GM12878 (cell line): ENCODE results near the gene SMTNL1. TPM values are rescaled to one million over a fixed set of nuclear protein-coding genes. Genes with fewer than 3 reads are reported as not detected.
A peak's percentile ranks its signal among the peaks of the same experiment; 100 is the strongest.

Experiments
- ESRRA ChIP-seq: IDR thresholded peaks from 2 replicates; pipeline ENCODE4 v1.6.1; 2012; ENCODE audit warnings: mild to moderate bottlenecking, low read length, improper control_type of control experiment
- GABPA ChIP-seq: IDR thresholded peaks from 2 replicates; pipeline ENCODE4 v1.6.1; 2014; ENCODE audit warnings: antibody characterized with exemption, low read depth, mild to moderate bottlenecking, inconsistent platforms
- GATAD2B ChIP-seq: fragments of 450-650 bp; conservative IDR thresholded peaks from 2 replicates; pipeline ENCODE4 v1.6.1; 2017; ENCODE audit warnings: low read depth, mild to moderate bottlenecking, moderate library complexity
- HDGF ChIP-seq: fragments of 450-650 bp; IDR thresholded peaks from 2 replicates; pipeline ENCODE4 v1.6.1; 2016; ENCODE audit warnings: antibody characterized with exemption
- IKZF1 ChIP-seq: fragments of 450-650 bp; conservative IDR thresholded peaks from 2 replicates; pipeline ENCODE4 v1.6.1; 2017; ENCODE audit warnings: antibody characterized with exemption, mild to moderate bottlenecking
- IKZF2 ChIP-seq, 2 experiments: fragments of 450-650 bp; IDR thresholded peaks; 2 replicates each; pipeline ENCODE4 v1.6.1; 2017; ENCODE audit warnings: mild to moderate bottlenecking in 2 of 2, moderate library complexity in 2 of 2
- NBN ChIP-seq: fragments of 450-650 bp; IDR thresholded peaks from 2 replicates; pipeline ENCODE4 v1.6.1; 2016
- RAD51 ChIP-seq: fragments of 450-650 bp; IDR thresholded peaks from 2 replicates; pipeline ENCODE4 v1.6.1; 2016; ENCODE audit warnings: moderate library complexity, mild to moderate bottlenecking, inconsistent platforms
- SP1 ChIP-seq: IDR thresholded peaks from one replicate; pipeline ENCODE4 v1.6.1; 2011; ENCODE audit warnings: low read depth, low read length
- TAF1 ChIP-seq: IDR thresholded peaks from 2 replicates; pipeline ENCODE4 v1.6.1; 2011; ENCODE audit warnings: mild to moderate bottlenecking, low read depth, low read length, borderline replicate concordance
- polyA plus RNA-seq, 11 experiments: library from polyadenylated mRNA; depleted of rRNA in 4 of 11; unstranded in 6 of 11; stranded (reverse) in 5 of 11; fragments of >200 nt; fragmentation: Nextera tagmentation in 4 of 11; fragmentation: Illumina TruSeq in 1 of 11; extraction: Ambion mirVana in 4 of 11; extraction: Trizol in 1 of 11; gene quantifications; 1 replicate in 1 of 11; 2 replicates in 10 of 11; pipeline versions ENCODE4 v1.2.1 to v1.2.3, GENCODE V29; 2011 to 2016; ENCODE audit warnings: inconsistent platforms in 2 of 11, missing spikeins in 2 of 11, low read depth in 1 of 11
- total RNA-seq, 4 experiments: library from RNA; depleted of rRNA in 3 of 4; stranded (reverse); fragments of >200 nt in 3 of 4; fragmentation: Illumina TruSeq in 1 of 4; extraction: Trizol in 1 of 4; gene quantifications; 2 replicates each; pipeline versions ENCODE4 v1.2.1 to v1.2.3, GENCODE V29; 2013 to 2021
- TF ChIP-seq, protein P1 (sequence below): fragments of 450-650 bp; formaldehyde crosslinking; IDR thresholded peaks from 2 replicates; pipeline ENCODE4 v1.5.0; 2022; ENCODE audit warnings: mild to moderate bottlenecking, missing genetic modification characterization
- TF ChIP-seq, protein P2 (sequence below): IDR thresholded peaks from 2 replicates; pipeline ENCODE4 v1.6.1; 2012; ENCODE audit warnings: low read depth, low read length, improper control_type of control experiment
- TF ChIP-seq, protein P3 (sequence below): IDR thresholded peaks from 2 replicates; pipeline ENCODE4 v1.6.1; 2012; ENCODE audit warnings: improper control_type of control experiment, low read depth, low read length; ENCODE audit not compliant: insufficient replicate concordance
- TF ChIP-seq, protein P4 (sequence below): fragments of 150-350 bp; IDR thresholded peaks from 2 replicates; pipeline ENCODE4 v1.6.1; 2016; ENCODE audit warnings: low read depth, low read length
- TF ChIP-seq, protein P5 (sequence below): IDR thresholded peaks from 2 replicates; pipeline ENCODE4 v1.6.1; 2011; ENCODE audit warnings: low read depth, low read length, improper control_type of control experiment, borderline replicate concordance

SMTNL1 gene
- total and polyA plus RNA-seq, 10 of the 15 experiments (the other 5 are each of a cell fraction or from before 2014, with no cell fraction given) = 0.06 to 0.17 (median 0.10) TPM; not detected in 7

DNA sequence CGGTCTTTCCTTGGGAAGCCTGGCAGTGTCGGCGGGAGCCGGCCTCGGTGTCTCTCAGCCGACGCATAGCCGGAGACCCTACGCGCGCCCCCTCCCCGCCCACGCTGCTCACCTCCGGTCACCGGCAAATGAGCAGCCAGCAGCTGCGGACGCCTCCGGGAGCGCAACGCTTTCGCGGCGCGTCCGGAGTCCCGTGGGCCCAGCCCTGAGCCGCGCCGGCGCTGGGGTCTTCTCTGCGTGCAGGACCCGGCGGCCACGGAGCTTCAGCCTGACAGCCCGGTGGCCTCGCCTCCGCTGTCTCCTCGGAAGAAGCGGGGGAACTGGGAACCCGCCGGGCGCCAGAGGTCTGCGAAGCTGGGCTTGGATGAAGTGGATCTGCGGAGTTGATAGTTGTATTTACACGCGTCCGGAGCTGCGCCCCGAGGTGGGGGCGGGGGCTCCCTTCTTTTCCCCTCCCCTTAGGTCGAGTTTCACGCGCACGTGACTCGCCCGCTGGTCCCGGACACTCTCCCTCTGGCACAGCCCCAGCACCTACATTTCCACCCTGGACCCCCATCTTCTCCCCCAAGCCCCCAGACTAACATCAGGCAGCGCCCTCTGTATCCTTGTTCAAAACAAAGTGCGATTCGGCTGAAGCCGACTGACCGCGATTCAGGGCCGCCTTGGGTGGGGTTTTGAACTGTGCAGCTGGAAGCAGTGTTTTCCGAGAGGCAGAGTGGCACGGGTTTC is 21.9 kb upstream of the SMTNL1 start, which contains the start of gene SLC43A1 (continued):
- TF ChIP-seq, protein P1, sequence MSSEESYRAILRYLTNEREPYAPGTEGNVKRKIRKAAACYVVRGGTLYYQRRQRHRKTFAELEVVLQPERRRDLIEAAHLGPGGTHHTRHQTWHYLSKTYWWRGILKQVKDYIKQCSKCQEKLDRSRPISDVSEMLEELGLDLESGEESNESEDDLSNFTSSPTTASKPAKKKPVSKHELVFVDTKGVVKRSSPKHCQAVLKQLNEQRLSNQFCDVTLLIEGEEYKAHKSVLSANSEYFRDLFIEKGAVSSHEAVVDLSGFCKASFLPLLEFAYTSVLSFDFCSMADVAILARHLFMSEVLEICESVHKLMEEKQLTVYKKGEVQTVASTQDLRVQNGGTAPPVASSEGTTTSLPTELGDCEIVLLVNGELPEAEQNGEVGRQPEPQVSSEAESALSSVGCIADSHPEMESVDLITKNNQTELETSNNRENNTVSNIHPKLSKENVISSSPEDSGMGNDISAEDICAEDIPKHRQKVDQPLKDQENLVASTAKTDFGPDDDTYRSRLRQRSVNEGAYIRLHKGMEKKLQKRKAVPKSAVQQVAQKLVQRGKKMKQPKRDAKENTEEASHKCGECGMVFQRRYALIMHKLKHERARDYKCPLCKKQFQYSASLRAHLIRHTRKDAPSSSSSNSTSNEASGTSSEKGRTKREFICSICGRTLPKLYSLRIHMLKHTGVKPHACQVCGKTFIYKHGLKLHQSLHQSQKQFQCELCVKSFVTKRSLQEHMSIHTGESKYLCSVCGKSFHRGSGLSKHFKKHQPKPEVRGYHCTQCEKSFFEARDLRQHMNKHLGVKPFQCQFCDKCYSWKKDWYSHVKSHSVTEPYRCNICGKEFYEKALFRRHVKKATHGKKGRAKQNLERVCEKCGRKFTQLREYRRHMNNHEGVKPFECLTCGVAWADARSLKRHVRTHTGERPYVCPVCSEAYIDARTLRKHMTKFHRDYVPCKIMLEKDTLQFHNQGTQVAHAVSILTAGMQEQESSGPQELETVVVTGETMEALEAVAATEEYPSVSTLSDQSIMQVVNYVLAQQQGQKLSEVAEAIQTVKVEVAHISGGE (CRISPR knock-in tag) = no peak
- TF ChIP-seq, protein P2, sequence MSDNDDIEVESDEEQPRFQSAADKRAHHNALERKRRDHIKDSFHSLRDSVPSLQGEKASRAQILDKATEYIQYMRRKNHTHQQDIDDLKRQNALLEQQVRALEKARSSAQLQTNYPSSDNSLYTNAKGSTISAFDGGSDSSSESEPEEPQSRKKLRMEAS = peak; percentile 73
- TF ChIP-seq SP1 (no peak), TAF1 (no peak), GABPA (no peak), GATAD2B (0 out of 2 replicates have a peak, but pooled peaks have one; percentile 45), RAD51 (peak; percentile 90), IKZF1 (peak; percentile 30; the same call in 1 of the 2 replicates), NBN (no peak), ESRRA (no peak), IKZF2 (IDR thresholded peaks at IDR 0.05) (no peak; a peak in 1 of 4 replicates), HDGF (no peak)
- TF ChIP-seq, protein P3, sequence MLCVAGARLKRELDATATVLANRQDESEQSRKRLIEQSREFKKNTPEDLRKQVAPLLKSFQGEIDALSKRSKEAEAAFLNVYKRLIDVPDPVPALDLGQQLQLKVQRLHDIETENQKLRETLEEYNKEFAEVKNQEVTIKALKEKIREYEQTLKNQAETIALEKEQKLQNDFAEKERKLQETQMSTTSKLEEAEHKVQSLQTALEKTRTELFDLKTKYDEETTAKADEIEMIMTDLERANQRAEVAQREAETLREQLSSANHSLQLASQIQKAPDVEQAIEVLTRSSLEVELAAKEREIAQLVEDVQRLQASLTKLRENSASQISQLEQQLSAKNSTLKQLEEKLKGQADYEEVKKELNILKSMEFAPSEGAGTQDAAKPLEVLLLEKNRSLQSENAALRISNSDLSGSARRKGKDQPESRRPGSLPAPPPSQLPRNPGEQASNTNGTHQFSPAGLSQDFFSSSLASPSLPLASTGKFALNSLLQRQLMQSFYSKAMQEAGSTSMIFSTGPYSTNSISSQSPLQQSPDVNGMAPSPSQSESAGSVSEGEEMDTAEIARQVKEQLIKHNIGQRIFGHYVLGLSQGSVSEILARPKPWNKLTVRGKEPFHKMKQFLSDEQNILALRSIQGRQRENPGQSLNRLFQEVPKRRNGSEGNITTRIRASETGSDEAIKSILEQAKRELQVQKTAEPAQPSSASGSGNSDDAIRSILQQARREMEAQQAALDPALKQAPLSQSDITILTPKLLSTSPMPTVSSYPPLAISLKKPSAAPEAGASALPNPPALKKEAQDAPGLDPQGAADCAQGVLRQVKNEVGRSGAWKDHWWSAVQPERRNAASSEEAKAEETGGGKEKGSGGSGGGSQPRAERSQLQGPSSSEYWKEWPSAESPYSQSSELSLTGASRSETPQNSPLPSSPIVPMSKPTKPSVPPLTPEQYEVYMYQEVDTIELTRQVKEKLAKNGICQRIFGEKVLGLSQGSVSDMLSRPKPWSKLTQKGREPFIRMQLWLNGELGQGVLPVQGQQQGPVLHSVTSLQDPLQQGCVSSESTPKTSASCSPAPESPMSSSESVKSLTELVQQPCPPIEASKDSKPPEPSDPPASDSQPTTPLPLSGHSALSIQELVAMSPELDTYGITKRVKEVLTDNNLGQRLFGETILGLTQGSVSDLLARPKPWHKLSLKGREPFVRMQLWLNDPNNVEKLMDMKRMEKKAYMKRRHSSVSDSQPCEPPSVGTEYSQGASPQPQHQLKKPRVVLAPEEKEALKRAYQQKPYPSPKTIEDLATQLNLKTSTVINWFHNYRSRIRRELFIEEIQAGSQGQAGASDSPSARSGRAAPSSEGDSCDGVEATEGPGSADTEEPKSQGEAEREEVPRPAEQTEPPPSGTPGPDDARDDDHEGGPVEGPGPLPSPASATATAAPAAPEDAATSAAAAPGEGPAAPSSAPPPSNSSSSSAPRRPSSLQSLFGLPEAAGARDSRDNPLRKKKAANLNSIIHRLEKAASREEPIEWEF = no peak
- TF ChIP-seq, protein P4, sequence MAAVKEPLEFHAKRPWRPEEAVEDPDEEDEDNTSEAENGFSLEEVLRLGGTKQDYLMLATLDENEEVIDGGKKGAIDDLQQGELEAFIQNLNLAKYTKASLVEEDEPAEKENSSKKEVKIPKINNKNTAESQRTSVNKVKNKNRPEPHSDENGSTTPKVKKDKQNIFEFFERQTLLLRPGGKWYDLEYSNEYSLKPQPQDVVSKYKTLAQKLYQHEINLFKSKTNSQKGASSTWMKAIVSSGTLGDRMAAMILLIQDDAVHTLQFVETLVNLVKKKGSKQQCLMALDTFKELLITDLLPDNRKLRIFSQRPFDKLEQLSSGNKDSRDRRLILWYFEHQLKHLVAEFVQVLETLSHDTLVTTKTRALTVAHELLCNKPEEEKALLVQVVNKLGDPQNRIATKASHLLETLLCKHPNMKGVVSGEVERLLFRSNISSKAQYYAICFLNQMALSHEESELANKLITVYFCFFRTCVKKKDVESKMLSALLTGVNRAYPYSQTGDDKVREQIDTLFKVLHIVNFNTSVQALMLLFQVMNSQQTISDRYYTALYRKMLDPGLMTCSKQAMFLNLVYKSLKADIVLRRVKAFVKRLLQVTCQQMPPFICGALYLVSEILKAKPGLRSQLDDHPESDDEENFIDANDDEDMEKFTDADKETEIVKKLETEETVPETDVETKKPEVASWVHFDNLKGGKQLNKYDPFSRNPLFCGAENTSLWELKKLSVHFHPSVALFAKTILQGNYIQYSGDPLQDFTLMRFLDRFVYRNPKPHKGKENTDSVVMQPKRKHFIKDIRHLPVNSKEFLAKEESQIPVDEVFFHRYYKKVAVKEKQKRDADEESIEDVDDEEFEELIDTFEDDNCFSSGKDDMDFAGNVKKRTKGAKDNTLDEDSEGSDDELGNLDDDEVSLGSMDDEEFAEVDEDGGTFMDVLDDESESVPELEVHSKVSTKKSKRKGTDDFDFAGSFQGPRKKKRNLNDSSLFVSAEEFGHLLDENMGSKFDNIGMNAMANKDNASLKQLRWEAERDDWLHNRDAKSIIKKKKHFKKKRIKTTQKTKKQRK = no peak
- TF ChIP-seq, protein P5, sequence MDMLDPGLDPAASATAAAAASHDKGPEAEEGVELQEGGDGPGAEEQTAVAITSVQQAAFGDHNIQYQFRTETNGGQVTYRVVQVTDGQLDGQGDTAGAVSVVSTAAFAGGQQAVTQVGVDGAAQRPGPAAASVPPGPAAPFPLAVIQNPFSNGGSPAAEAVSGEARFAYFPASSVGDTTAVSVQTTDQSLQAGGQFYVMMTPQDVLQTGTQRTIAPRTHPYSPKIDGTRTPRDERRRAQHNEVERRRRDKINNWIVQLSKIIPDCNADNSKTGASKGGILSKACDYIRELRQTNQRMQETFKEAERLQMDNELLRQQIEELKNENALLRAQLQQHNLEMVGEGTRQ = peak; percentile 46
